ENCODE data around the gene ABAT.

GRCh38 chr16:8670014-8670560, 4.3 kb upstream of the ABAT start:
- no peak for TF ChIP-seq CTCF (IDR thresholded peaks at IDR 0.05)
- TF ChIP-seq POLR2A (IDR thresholded peaks at IDR 0.05): no peak

Measured in Peyer's patch (tissue), 4 donors.